HG02759 (cell line): ENCODE results near the gene IRX4.

Experiments
- ATAC-seq: cut with Tn5 transposase; IDR thresholded peaks from one replicate; pipeline ENCODE4 v1.9.1; 2021; ENCODE audit warnings: mild to moderate bottlenecking, moderate library complexity; ENCODE audit not compliant: unreplicated experiment

The IRX4 gene

GRCh38 chr5:1840741-1841521 is 41.8 kb downstream of the IRX4 start:
- no peak for ATAC-seq

- no peak for ATAC-seq
These were observed 42.6 kb downstream of the IRX4 start for GRCh38 chr5:1840071-1840547.

DNA sequence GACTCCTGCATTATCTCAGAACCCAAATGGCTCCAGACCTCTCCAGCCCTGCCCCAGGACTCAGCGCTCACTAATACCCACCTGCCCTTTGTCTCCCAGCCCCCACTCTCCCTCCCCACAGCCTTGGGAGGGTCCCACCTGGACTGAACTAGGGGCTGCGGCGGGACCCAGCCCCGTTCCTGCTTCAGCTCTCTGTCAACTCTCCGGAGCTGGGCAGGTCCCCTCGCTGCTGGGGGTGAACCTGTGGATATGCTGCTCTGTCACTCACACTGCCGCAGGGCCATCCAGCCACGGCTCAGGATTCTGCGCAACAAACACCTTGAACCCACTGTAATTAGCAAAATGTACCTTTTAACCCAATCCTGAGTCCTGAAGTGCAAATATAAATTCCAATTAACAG is 44.7 kb downstream of the IRX4 start:
- ATAC-seq: no peak

GRCh38 chr5:1836891-1837880 is 45.5 kb downstream of the IRX4 start:
- ATAC-seq: no peak

- ATAC-seq: no peak
These were observed 46.4 kb downstream of the IRX4 start for GRCh38 chr5:1836176-1836890.

DNA sequence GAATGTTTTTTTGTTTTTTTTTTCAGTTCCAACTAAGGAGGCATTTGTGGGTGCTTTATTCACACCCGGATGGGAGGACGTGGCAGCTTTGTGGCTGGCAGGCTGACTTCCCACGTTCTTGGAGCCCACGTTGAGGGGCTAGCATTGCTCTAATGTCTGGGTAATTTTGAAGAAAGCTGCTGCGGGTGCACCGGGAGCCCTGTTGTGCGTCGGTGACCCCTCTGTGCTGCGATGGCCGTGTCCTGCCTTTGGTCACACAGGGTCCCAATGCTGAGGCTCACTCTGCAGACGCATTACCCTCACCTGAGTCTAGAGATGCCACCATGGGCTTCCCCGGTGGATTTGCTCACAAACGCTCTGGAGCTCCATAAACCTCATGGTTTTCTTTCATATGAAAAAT is 47.3 kb downstream of the IRX4 start:
- ATAC-seq: no peak

DNA sequence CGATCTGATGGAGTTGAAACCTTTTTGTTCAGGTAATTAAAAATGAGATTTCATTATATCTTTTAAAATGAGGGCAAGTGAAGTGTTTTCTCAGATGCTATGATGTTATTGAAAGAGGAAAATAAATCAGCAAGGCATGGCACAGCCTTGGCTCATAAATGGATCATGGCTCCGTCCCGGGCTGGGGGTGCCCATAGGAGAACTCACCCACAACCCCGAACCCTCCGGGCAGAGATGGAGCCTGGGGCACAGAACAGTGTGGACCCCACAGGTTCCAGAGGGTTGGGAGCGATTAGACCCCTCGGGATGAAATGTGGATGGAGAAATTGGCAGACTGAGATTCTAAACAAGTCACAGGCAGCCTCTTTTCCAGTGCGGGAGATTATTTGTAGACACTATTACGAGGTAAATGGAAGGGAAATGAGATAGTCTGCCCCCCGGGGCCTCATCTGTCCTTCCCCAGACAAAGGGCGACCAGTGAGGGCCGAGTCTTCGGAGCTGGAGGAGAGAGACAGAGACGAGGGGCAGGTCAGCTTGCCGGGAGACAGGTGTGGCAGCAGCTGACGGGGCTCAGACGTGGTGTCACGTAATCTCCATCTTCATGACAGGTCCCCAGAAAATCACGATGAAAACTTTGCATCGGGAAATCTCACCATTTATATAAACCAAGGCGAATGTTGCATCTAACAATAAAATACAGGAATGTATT is 47.9 kb downstream of the IRX4 start:
- no peak for ATAC-seq

- no peak for ATAC-seq
These were observed 48.6 kb downstream of the IRX4 start for GRCh38 chr5:1834022-1834551.

DNA sequence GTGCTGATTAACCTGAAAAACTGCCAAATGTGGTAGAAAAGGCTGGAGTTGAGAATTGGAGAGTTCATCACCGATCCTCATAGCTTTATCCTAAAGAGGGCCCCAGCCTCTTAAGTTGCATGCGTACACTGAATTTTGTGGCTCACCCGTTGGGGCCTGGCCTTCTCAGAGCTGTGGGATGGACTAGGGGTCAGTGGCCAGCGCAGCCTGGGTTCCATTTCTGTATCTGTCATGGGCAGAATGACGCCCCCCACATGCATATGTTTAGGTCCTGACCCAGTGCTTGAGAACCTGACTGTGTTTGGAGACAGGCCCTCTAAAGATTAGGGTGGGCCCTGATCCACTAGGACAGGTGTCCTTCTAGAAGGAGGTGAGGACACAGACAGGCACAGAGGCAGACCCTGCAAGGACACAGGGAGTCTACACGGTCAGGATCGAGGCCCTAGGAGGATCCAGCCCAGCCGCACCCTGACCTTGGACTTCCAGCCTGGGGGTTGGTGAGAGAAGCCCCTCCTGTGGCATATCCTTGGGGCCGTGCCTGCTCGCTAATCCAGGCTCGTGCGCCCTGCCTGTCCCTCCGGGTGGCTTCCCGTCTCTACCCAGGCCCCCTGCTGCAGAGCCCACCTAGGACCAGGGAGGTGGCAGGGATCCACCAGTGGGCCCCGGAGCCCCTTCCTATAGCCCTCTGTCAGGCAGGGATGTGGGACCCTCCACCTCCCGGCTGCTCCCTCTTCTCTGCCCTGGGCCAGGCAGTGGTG is 49.3 kb downstream of the IRX4 start:
- no peak for ATAC-seq

DNA sequence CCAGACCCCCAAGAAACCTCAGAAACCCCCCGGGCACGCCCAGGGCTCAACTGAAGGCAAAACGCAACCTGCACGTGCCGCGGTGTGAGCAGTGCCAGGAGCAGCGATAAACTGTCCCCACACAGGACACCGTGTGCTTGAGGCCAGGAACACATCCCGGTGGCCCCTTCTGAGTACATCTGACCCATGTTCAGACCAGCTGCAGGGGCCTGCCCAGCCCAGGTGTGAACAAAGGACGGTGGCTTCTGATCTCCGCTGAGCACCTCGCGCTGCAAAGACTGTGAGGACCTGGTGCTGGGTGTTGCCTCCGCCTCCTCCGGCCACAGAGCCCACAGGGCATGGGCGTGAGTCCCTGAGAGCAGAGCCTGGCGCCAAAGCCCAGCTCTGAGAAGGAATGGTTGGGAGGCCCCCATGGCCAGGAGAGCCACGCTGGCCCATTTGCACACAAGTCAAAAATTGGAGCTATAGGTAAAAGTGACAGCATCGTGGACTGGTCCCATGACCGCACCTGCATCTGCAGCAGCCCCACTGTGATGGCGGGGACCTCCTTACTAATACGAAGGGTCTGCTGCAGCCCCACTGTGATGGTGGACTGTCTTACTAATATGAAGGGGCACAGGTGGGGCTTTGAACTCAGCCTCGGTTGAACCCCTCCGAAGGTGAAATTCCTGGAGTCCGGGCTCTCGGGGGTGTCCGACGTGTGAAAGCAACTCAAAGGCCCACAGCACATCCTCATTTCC is 50.0 kb downstream of the IRX4 start:
- ATAC-seq: no peak

GRCh38 chr5:1831677-1832313 is 50.9 kb downstream of the IRX4 start:
- no peak for ATAC-seq

DNA sequence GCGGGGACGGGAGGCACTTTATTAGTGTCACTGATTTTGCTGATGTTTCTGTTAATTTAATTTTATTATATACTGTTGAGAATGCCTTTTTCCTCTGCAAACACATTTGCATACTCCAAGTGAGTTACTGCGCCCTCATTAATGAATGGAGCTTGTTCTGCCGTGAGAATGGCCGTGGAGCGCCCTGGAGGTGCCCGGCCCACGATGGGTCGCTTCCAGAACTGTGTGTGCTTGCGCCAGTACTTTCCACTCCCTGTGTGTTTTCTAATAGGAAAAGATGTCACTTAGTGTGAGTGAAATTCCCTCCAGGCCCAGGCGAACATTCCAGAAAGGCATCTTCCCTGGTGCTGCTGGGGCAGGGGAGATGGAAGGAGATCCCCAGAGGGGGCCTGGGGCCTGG is 51.5 kb downstream of the IRX4 start:
- no peak for ATAC-seq

DNA sequence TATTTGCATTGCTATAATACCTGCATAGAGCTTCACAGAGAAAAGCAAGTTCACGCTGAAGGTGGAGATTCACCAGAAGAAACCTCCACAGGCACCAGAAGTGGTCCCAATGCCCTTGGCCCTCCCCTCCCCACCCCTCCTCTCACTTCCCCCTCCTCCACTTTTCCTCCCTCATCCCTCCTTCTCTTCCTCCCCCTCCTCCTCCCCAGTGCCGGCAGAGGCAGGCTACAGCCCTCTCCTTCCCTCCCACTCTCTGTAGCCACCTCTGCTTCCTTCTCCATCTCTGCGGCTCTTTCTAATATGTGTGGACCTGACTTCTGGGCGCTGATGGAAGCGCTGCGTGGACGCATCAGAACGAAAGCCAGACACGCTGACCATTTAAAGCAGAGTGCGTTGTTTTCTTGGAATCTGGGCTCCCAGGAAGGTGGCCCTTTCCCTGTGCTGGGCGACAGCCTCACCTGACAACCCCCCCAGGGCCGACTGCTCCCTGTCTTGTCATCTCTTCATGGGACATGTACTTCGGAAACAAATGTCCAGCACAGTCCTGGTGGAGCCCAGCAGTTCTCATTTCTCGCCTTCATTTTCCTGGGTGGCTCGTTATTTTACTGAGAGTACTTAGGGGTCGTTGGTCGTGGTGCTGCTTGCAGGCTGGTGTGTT is 52.0 kb downstream of the IRX4 start:
- no peak for ATAC-seq

DNA sequence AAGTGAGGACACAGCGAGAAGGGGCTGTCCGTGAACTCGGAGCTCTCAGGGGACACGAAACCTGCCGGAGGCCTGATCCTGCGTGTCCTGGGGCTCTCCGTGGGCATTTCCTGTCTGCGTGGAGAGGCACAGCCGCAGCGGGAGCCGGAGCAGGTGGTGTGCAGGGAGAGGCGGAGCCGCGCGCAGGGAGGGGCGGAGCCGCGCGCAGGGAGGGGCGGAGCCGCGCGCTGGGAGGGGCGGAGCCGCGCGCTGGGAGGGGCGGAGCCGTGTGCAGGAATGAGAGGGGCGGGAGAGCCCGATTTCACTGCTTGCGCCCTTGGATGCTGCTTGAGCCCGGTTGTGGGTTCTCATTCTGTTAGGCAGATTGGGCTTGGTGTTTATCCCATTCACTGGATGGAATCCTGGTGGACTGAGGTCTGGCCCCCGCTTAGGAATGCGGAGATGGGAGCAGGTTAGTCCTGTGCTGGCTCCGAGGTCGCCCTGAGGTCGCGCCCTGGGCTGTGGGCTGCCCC is 54.8 kb downstream of the IRX4 start:
- peak; percentile 62 for ATAC-seq
